CD14-positive monocyte (primary cell): ENCODE data around the gene PATL2. TPM values are rescaled to one million over a fixed set of nuclear protein-coding genes. Genes with fewer than 3 reads are reported as not detected.
A peak's percentile ranks its signal among the peaks of the same experiment; 100 is the strongest.

Source experiments
- DNase-seq, 3 donors: peaks; one replicate each; pipeline ENCODE4 v3.0.0-alpha.2; 2011 to 2022
- H2AFZ ChIP-seq: 2 replicates; pipeline ENCODE4 v1.6.0; 2012; ENCODE audit warnings: mild to moderate bottlenecking, low read depth, low read length, inconsistent platforms; ENCODE audit not compliant: insufficient read depth, poor library complexity, severe bottlenecking
- H3K27ac ChIP-seq, 2 donors: 1 replicate in 1 of 2; 2 replicates in 1 of 2; pipeline ENCODE4 v1.5.1; 2012 to 2013; ENCODE audit warnings: low read length in 2 of 2, control low read depth in 1 of 2, inconsistent platforms in 1 of 2, low read depth in 1 of 2, mild to moderate bottlenecking in 1 of 2
- H3K27me3 ChIP-seq, 2 donors: one replicate each; pipeline versions ENCODE4 v1.6.0 to v1.6.1; 2011 to 2013; ENCODE audit warnings: low read length in 2 of 2; ENCODE audit not compliant: control insufficient read depth in 2 of 2, insufficient read depth in 2 of 2
- H3K36me3 ChIP-seq, 2 donors: replicated peaks in 1 of 2; 1 replicate in 1 of 2; 2 replicates in 1 of 2; pipeline versions ENCODE4 v1.5.1 to v1.6.1; 2012 to 2013; ENCODE audit warnings: low read length in 2 of 2, control low read depth in 1 of 2, inconsistent platforms in 1 of 2, mild to moderate bottlenecking in 1 of 2; ENCODE audit not compliant: insufficient read depth in 2 of 2, control insufficient read depth in 1 of 2
- H3K4me1 ChIP-seq, 2 donors: 1 replicate in 1 of 2; 2 replicates in 1 of 2; pipeline versions ENCODE4 v1.5.1 to v1.6.1; 2012 to 2013; ENCODE audit warnings: low read length in 2 of 2, control low read depth in 1 of 2, inconsistent platforms in 1 of 2, mild to moderate bottlenecking in 1 of 2, moderate library complexity in 1 of 2; ENCODE audit not compliant: insufficient read depth in 2 of 2, control insufficient read depth in 1 of 2
- H3K4me2 ChIP-seq: replicated peaks from 2 replicates; pipeline ENCODE3; 2012; ENCODE audit warnings: low read length, moderate library complexity, mild to moderate bottlenecking; ENCODE audit not compliant: poor library complexity, severe bottlenecking; ENCODE audit errors: extremely low read depth
- H3K4me3 ChIP-seq, 3 experiments: fragments of 200-600 bp in 1 of 3; sonication (generic) in 1 of 3; replicated peaks in 1 of 3; 1 replicate in 2 of 3; 2 replicates in 1 of 3; pipeline ENCODE4 v1.5.1; 2011 to 2013; ENCODE audit warnings: low read length in 3 of 3, mild to moderate bottlenecking in 3 of 3, control low read depth in 2 of 3, low read depth in 2 of 3, inconsistent platforms in 1 of 3, moderate library complexity in 1 of 3
- H3K79me2 ChIP-seq: 2 replicates; pipeline ENCODE4 v1.6.0; 2012; ENCODE audit warnings: mild to moderate bottlenecking, control low read depth, inconsistent platforms, low read length, moderate library complexity; ENCODE audit not compliant: insufficient read depth
- H3K9ac ChIP-seq: 2 replicates; pipeline ENCODE4 v1.6.0; 2017; ENCODE audit warnings: low read length, mild to moderate bottlenecking; ENCODE audit not compliant: insufficient read depth, poor library complexity, severe bottlenecking
- H3K9me3 ChIP-seq, 2 donors: replicated peaks in 1 of 2; 1 replicate in 1 of 2; 2 replicates in 1 of 2; pipeline versions ENCODE4 v1.5.1 to v1.6.1; 2012 to 2013; ENCODE audit warnings: low read length in 2 of 2, control low read depth in 1 of 2; ENCODE audit not compliant: control insufficient read depth in 1 of 2, insufficient read depth in 1 of 2
- H4K20me1 ChIP-seq: 2 replicates; pipeline ENCODE4 v1.6.0; 2012; ENCODE audit warnings: mild to moderate bottlenecking, low read length, control low read depth, moderate library complexity; ENCODE audit not compliant: insufficient read depth
- H3K27ac Mint-ChIP-seq, 7 donors: one replicate each; pipeline ENCODE4 v1.8.0; 2020; ENCODE audit warnings: mild to moderate bottlenecking in 7 of 7, mixed read lengths in 7 of 7, moderate library complexity in 6 of 7, inconsistent platforms in 2 of 7
- H3K27me3 Mint-ChIP-seq, 3 donors: one replicate each; pipeline ENCODE4 v1.8.0; 2021 to 2022; ENCODE audit warnings: low read depth in 3 of 3, mild to moderate bottlenecking in 3 of 3, mixed read lengths in 3 of 3, moderate library complexity in 3 of 3, inconsistent platforms in 1 of 3
- H3K36me3 Mint-ChIP-seq, 2 donors: one replicate each; pipeline ENCODE4 v1.8.0; 2020; ENCODE audit warnings: mixed read lengths in 2 of 2, inconsistent platforms in 1 of 2, mild to moderate bottlenecking in 1 of 2
- H3K4me1 Mint-ChIP-seq: one replicate; pipeline ENCODE4 v1.8.0; 2020; ENCODE audit warnings: mild to moderate bottlenecking, mixed read lengths
- H3K4me3 Mint-ChIP-seq, 2 donors: one replicate each; pipeline ENCODE4 v1.8.0; 2020; ENCODE audit warnings: mild to moderate bottlenecking in 2 of 2, mixed read lengths in 2 of 2, moderate library complexity in 1 of 2
- H3K9me3 Mint-ChIP-seq, 7 donors: one replicate each; pipeline ENCODE4 v1.8.0; 2020 to 2022; ENCODE audit warnings: mixed read lengths in 7 of 7, mild to moderate bottlenecking in 6 of 7, moderate library complexity in 6 of 7, inconsistent platforms in 2 of 7
- CTCF ChIP-seq: fragments of 200-600 bp; IDR thresholded peaks from one replicate; pipeline ENCODE4 v1.8.0; 2022; ENCODE audit warnings: antibody characterized with exemption, mild to moderate bottlenecking
- WGBS: methylation state at CpG from one replicate; pipeline ENCODE4 v1.1.5; 2013; ENCODE audit warnings: missing lambda C conversion rate; ENCODE audit not compliant: insufficient coverage; 5-methylcytosine and 5-hydroxymethylcytosine counted together
- intact Hi-C, 2 donors: fragments of 100-400 bp; cut with micrococcal nuclease; formaldehyde crosslinking; loops; one replicate each; pipeline versions ENCODE4 v1.15.0 to v1.15.1; 2023
- polyA plus RNA-seq, 3 donors: library from polyadenylated mRNA; depleted of rRNA in 1 of 3; unstranded in 2 of 3; stranded (reverse) in 1 of 3; fragments of 300-500 nt in 2 of 3; fragments of >200 nt in 1 of 3; fragmentation: Illumina TruSeq in 2 of 3; gene quantifications; 1 replicate in 2 of 3; 2 replicates in 1 of 3; pipeline ENCODE4 v1.2.3, GENCODE V29; 2012 to 2021
- small RNA-seq: library from RNA; depleted of rRNA; stranded (forward); fragments of <200 nt; gene quantifications from one replicate; pipeline ENCODE3, GENCODE V24; 2012; ENCODE audit warnings: low read depth; ENCODE audit not compliant: insufficient read length

PATL2 gene
- polyA plus RNA-seq, 3 donors: 1.8 to 14.4 (median 1.9) TPM

DNA sequence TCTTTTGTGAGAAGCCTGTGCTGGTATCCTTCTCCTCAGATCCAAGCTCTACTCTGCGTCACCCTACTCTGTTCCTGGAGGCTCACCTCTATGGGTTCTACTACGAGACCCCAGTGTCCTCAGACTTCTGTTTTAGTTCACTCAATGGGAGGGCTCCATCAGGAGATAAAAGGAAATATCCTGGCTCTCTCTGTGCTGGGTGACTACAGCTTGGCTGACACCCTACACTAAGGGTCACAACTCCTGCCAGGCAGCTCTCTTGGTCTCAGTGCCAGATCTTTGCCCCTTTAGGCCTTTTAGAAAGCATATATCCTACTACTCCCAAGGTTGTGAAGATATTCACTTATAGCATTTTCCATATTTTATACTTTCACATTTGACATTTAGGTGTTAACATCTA is 94.1 kb downstream of the PATL2 start:
- H3K4me3 ChIP-seq: no peak overlapping the region
- Mint-ChIP-seq H3K9me3 (no peaks in the 10 kb centered on the region), H3K36me3 (peaks cover 85 to 93% of the 10 kb centered on the region in 2 donors), H3K4me1 (no peaks in the 10 kb centered on the region), H3K27me3 (no peaks in the 10 kb centered on the region), H3K4me3 (no peak overlapping the region), H3K27ac (peak overlapping the region in 3 of 7 donors; percentile 2 to 23 (median 20))
- H3K79me2 ChIP-seq: no peaks in the 10 kb centered on the region
- H3K27ac ChIP-seq: peak overlapping the region in 1 of 2 donors; percentile 20
- no peak overlapping the region for H3K4me2 ChIP-seq
- intact Hi-C loops: no loop called here
- no peaks in the 10 kb centered on the region for H3K27me3 ChIP-seq
- WGBS: 100% methylated on average over 1 of the region's 2 CpGs
- no peak for DNase-seq
- peaks cover 98 to 100% of the 10 kb centered on the region in 2 donors for H3K36me3 ChIP-seq
- H3K4me1 ChIP-seq: no peaks in the 10 kb centered on the region
- no peak overlapping the region for H2AFZ ChIP-seq
- no peak for TF ChIP-seq CTCF
- H3K9me3 ChIP-seq: no peaks in the 10 kb centered on the region
- H3K9ac ChIP-seq: no peak overlapping the region
- peaks cover 18% of the 10 kb centered on the region for H4K20me1 ChIP-seq

Small RNAs within 50 kb of the gene (small RNA-seq; reads per million reads assigned to genes)
- gene RF00019: not detected

Other genes starting within 250 kb of the PATL2 start
- 10 to 100 TPM in 2 of 3 donors, 1 to 10 TPM in 1; 9.7 to 20.1 (median 13.5) TPM for gene EIF3J, start 174.2 kb downstream of the PATL2 start, polyA plus RNA-seq
- 100 to 1,000 TPM in 1 of 3 donors, 10 to 100 TPM in 2; 26.4 to 140 (median 50.4) TPM for gene SPG11, start 47.7 kb downstream of the PATL2 start, polyA plus RNA-seq
- over 10,000 TPM; 17,356 to 28,278 (median 28,259) TPM for gene B2M, start 194 bp upstream of the PATL2 start, polyA plus RNA-seq
- gene TRIM69, start 25.2 kb upstream of the PATL2 start, polyA plus RNA-seq: 10 to 100 TPM in 2 of 3 donors, 1 to 10 TPM in 1; 9.4 to 18.2 (median 15.8) TPM
- gene TERB2, start 245.4 kb upstream of the PATL2 start, polyA plus RNA-seq: not detected